ENCODE data around the gene MSL3B.
"Not testable (repeated sequence)": the region's sequence is repeated elsewhere in the genome, so short reads cannot be mapped to it uniquely, and the experiment has no call there.

Gene MSL3B

GRCh38 chr2:233867993-233868532 is at the start of gene MSL3B:
MSL3B (minus strand) TSS chr2:233868386.
- peak; percentile 9 to 32 for DNase-seq (ENCODE audit: low read depth in 2 of 2)

- no peak for DNase-seq (ENCODE audit: low read depth in 2 of 2)
Observed at GRCh38 chr2:233917116-233917515, 48.9 kb upstream of the MSL3B start, which contains the start of gene TRPM8. TRPM8 (plus strand) TSS chr2:233917373; CDS start chr2:233926538, 9,165 bp downstream.

GRCh38 chr2:233915128-233915527 is 46.9 kb upstream of the MSL3B start:
- DNase-seq (ENCODE audit: low read depth in 2 of 2) = no peak

GRCh38 chr2:233912691-233913423 is 44.7 kb upstream of the MSL3B start:
- DNase-seq (ENCODE audit: low read depth in 2 of 2) = no peak

- DNase-seq (ENCODE audit: low read depth in 2 of 2) = no peak
Observed at GRCh38 chr2:233907627-233908026, 39.4 kb upstream of the MSL3B start.

- DNase-seq (ENCODE audit: low read depth in 2 of 2) = no peak
Observed at GRCh38 chr2:233905945-233906344, 37.8 kb upstream of the MSL3B start.

- DNase-seq (ENCODE audit: low read depth in 2 of 2) = no peak
Observed at GRCh38 chr2:233901884-233902283, 33.7 kb upstream of the MSL3B start.

GRCh38 chr2:233901367-233901766 is 33.2 kb upstream of the MSL3B start:
- no peak for DNase-seq (ENCODE audit: low read depth in 2 of 2)

- DNase-seq (ENCODE audit: low read depth in 2 of 2) = not testable (repeated sequence)
Observed at GRCh38 chr2:233896253-233896652, 28.1 kb upstream of the MSL3B start.

- no peak for DNase-seq (ENCODE audit: low read depth in 2 of 2)
Observed at GRCh38 chr2:233892793-233893192, 24.6 kb upstream of the MSL3B start.

GRCh38 chr2:233882353-233882752 is 14.2 kb upstream of the MSL3B start:
- no peak for DNase-seq (ENCODE audit: low read depth in 2 of 2)

GRCh38 chr2:233872125-233872524 is 3.9 kb upstream of the MSL3B start:
- not testable (repeated sequence) for DNase-seq (ENCODE audit: low read depth in 2 of 2)

GRCh38 chr2:233871432-233871831 is 3.2 kb upstream of the MSL3B start:
- DNase-seq (ENCODE audit: low read depth in 2 of 2) = no peak

GRCh38 chr2:233866479-233866878 is 1.7 kb downstream of the MSL3B start:
- no peak for DNase-seq (ENCODE audit: low read depth in 2 of 2)

GRCh38 chr2:233865838-233866237 is 2.3 kb downstream of the MSL3B start:
- no peak for DNase-seq (ENCODE audit: low read depth in 2 of 2)

- no peak for DNase-seq (ENCODE audit: low read depth in 2 of 2)
Observed at GRCh38 chr2:233862261-233862768, 5.9 kb downstream of the MSL3B start.

- DNase-seq (ENCODE audit: low read depth in 2 of 2) = no peak
Observed at GRCh38 chr2:233858331-233858730, 9.9 kb downstream of the MSL3B start.

- peak in 1 of 2 donors; percentile 13 for DNase-seq (ENCODE audit: low read depth in 2 of 2)
Observed at GRCh38 chr2:233857511-233858141, 10.6 kb downstream of the MSL3B start.

GRCh38 chr2:233856184-233856583 is 12.0 kb downstream of the MSL3B start:
- DNase-seq (ENCODE audit: low read depth in 2 of 2) = no peak

- DNase-seq (ENCODE audit: low read depth in 2 of 2) = no peak
Observed at GRCh38 chr2:233855345-233855744, 12.8 kb downstream of the MSL3B start.

- peak; percentile 63 to 76 for DNase-seq (ENCODE audit: low read depth in 2 of 2)
Observed at GRCh38 chr2:233854241-233854981, 13.8 kb downstream of the MSL3B start, which contains the start of gene HJURP. HJURP (minus strand) TSS chr2:233854535; CDS start chr2:233854500, 35 bp downstream.

GRCh38 chr2:233853883-233854240 is 14.3 kb downstream of the MSL3B start:
- DNase-seq (ENCODE audit: low read depth in 2 of 2) = no peak
